Measurements from ENCODE around the gene EHF. TPM values are rescaled to one million over a fixed set of nuclear protein-coding genes. Genes with fewer than 3 reads are reported as not detected.

Gene EHF
- total RNA-seq = 10 to 100 TPM in 2 of 4 donors, 1 to 10 TPM in 2; 3.8 to 13.9 (median 8.1) TPM

- intact Hi-C loops (cut with DNase I) = no loop called here
- Histone ChIP-seq H3K4me1 (peaks cover 12 to 18% of the 10 kb centered on the region in 2 donors), H3K9me3 (no peaks in the 10 kb centered on the region), H3K4me3 (replicated peaks in 1 of 3) (no peak within 1 kb of the TSS), H3K36me3 (no peaks in the 10 kb centered on the region), H3K27ac (no peak within 1 kb of the TSS), H3K27me3 (no peaks in the 10 kb centered on the region)
- no peak for DNase-seq
- 55 to 66% methylated on average over 7 of the region's 7 CpGs for WGBS, 2 donors
- no peak for TF ChIP-seq POLR2A (IDR thresholded peaks at IDR 0.05)
- no peak for TF ChIP-seq CTCF (IDR thresholded peaks at IDR 0.05)
These were observed at the start of gene EHF for GRCh38 chr11:34620820-34621792. TSS of gene EHF (plus strand) at chr11:34621093. CDS start at chr11:34642631, 21,538 bp downstream.

GRCh38 chr11:34573537-34573936 is 47.4 kb upstream of the EHF start:
- H3K4me1 ChIP-seq = no peaks in the 10 kb centered on the region
- no peak for TF ChIP-seq CTCF (IDR thresholded peaks at IDR 0.05)
- no peak for TF ChIP-seq POLR2A (IDR thresholded peaks at IDR 0.05)
- no peaks in the 10 kb centered on the region for H3K9me3 ChIP-seq
- 93 to 95% methylated on average over 7 of the region's 7 CpGs for WGBS, 2 donors
- intact Hi-C loops (cut with DNase I) = no loop called here
- no peak overlapping the region for H3K4me3 ChIP-seq (replicated peaks in 1 of 3)
- H3K27me3 ChIP-seq = no peaks in the 10 kb centered on the region
- H3K27ac ChIP-seq = no peak overlapping the region
- H3K36me3 ChIP-seq = no peaks in the 10 kb centered on the region
- DNase-seq = no peak

GRCh38 chr11:34575261-34575660 is 45.6 kb upstream of the EHF start:
- no peak for DNase-seq
- Histone ChIP-seq H3K9me3 (no peaks in the 10 kb centered on the region), H3K36me3 (no peaks in the 10 kb centered on the region), H3K4me3 (replicated peaks in 1 of 3) (no peak overlapping the region), H3K27me3 (no peaks in the 10 kb centered on the region), H3K27ac (no peak overlapping the region), H3K4me1 (no peaks in the 10 kb centered on the region)
- TF ChIP-seq CTCF (IDR thresholded peaks at IDR 0.05) (no peak), POLR2A (IDR thresholded peaks at IDR 0.05) (no peak)
- intact Hi-C loops (cut with DNase I) = no loop called here
- WGBS, 2 donors = 74 to 77% methylated on average over 4 of the region's 4 CpGs

- H3K4me1 ChIP-seq = no peaks in the 10 kb centered on the region
- intact Hi-C loops (cut with DNase I) = no loop called here
- no peaks in the 10 kb centered on the region for H3K27me3 ChIP-seq
- H3K27ac ChIP-seq = no peak overlapping the region
- H3K4me3 ChIP-seq (replicated peaks in 1 of 3) = no peak overlapping the region
- TF ChIP-seq CTCF (IDR thresholded peaks at IDR 0.05) = no peak
- TF ChIP-seq POLR2A (IDR thresholded peaks at IDR 0.05) = no peak
- no peaks in the 10 kb centered on the region for H3K9me3 ChIP-seq
- 90 to 92% methylated on average over 2 of the region's 2 CpGs for WGBS, 2 donors
- DNase-seq = no peak
- H3K36me3 ChIP-seq = no peaks in the 10 kb centered on the region
These were observed 45.2 kb upstream of the EHF start for GRCh38 chr11:34575671-34576070.

- intact Hi-C loops (cut with DNase I) = no loop called here
- Histone ChIP-seq H3K9me3 (no peaks in the 10 kb centered on the region), H3K36me3 (no peaks in the 10 kb centered on the region), H3K27me3 (no peaks in the 10 kb centered on the region), H3K4me1 (no peaks in the 10 kb centered on the region), H3K27ac (no peak overlapping the region), H3K4me3 (replicated peaks in 1 of 3) (no peak overlapping the region)
- no peak for DNase-seq
- WGBS, 2 donors = 90 to 93% methylated on average over 3 of the region's 3 CpGs
- TF ChIP-seq CTCF (IDR thresholded peaks at IDR 0.05) = no peak
- no peak for TF ChIP-seq POLR2A (IDR thresholded peaks at IDR 0.05)
These were observed 44.6 kb upstream of the EHF start for GRCh38 chr11:34576331-34576730.

Measured in thyroid gland (tissue), 4 donors.